ENCODE data around the gene PHF12. TPM values are rescaled to one million over a fixed set of nuclear protein-coding genes. Genes with fewer than 3 reads are reported as not detected.
"Not testable (repeated sequence)": the region's sequence is repeated elsewhere in the genome, so short reads cannot be mapped to it uniquely, and the experiment has no call there.

PHF12 gene
- total RNA-seq, 1 donor from 2014 or later, result 42.8 TPM

- intact Hi-C loops (cut with DNase I), result no loop called here
- ATAC-seq, result no peak
Observed at GRCh38 chr17:28911411-28912045, 39.8 kb downstream of the PHF12 start.

DNA sequence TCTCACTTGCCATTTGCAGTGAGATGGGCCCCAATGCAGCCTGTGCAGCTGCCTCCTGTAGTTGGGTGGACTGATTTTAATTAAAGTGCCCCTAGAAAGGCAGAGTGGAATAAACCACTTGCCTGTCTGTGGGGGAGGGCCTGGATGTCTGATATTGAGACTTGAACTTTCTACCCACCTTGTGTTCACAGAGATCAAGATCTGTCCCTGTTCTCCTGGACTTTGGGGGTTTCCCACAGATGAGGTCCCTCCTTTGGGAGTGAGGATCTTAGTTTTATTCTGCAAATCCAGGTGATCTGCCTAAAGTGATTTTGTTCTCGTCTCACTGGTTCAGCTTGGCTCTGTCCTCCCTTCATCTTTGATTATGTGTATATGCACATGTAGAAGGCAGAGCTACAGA lies 40.8 kb downstream of the PHF12 start:
- no peak for ATAC-seq
- intact Hi-C loops (cut with DNase I), result no loop called here
- DNase-seq (ENCODE audit: low spot score), result no peak

More at GRCh38 chr17:28911411-28912045, 39.8 kb downstream of the PHF12 start:
- DNase-seq (ENCODE audit: low spot score), result no peak

DNA sequence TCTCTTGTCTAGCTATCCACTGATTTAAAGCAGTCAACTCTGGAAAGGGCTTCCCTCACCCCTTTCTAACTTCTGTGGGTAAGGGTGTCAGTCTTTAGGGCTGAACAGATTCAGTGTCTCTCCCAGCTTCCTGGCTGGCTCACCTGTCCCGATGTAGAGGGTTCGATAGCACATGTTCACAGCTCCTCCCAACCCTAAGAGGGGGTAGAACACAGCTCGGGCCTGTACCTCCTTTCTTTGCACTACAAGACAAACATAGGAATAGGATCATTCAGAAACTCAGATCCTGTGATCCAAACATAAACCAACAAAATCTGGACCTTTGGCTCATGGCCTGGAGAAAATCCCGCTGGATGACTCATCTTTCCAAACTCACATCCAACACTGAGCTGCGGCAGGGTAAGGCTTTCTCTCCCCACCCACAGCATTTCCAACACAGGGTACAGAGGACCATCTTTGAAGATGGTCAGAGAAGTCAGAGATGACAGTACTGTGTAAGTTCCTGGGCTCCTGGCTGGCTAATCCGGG lies 42.6 kb downstream of the PHF12 start:
- ATAC-seq, result peak; percentile 84

DNA sequence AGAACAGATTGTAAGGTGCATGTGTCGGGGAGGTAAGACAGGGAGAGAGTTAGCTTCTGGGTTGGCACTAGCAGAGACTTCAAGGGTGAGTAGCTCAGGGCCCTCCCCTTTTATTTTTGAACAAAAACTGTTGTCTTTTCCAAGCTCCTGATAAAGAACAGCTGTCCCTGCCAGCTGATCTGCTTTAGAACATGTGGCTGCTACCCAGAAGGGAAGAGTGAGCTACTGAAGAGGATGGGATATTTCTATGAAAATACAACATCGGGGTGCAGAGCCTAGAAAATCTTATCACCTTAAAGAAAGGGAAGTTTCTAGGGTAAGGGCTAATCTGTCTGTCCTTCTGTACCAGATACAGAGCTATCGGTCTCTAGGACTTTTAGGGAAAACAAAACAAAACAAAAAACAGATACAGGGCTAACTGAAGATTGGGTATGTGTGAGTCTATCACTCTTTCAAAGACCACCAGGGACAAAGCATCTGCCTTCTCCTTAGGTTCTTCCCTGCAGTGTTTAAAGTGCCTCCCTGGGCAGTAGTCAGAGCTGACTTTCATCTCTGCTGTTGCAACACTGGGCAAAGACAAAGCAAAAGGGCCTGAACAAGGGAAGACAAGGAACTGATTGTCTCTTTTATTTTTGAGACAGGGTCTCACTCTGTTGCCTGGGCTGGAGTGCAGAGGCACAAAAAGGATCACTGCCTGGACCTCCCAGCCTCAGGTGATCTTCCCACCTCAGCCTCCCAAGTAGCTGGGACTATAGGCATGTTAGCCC lies 43.4 kb downstream of the PHF12 start:
- ATAC-seq (peak; percentile 34), DNase-seq (ENCODE audit: low spot score) (no peak)
- intact Hi-C loops (cut with DNase I), result loop anchor here (5.0 kb wide), 1 partner anchor 146 kb away; no protein-coding TSS in a partner anchor

More for the DNA sequence above, 42.6 kb downstream of the PHF12 start:
- intact Hi-C loops (cut with DNase I), result loop anchor here (5.0 kb wide), 1 partner anchor 146 kb away; no protein-coding TSS in a partner anchor
- DNase-seq (ENCODE audit: low spot score), result peak; percentile 71

- ATAC-seq, result no peak
- peak; percentile 50 for DNase-seq (ENCODE audit: low spot score)
- intact Hi-C loops (cut with DNase I), result loop anchor here (5.0 kb wide), 1 partner anchor 145 kb away; no protein-coding TSS in a partner anchor
Observed at GRCh38 chr17:28906706-28907438, 44.4 kb downstream of the PHF12 start.

- intact Hi-C loops (cut with DNase I), result loop anchor here (5.0 kb wide), 1 partner anchor 144 kb away; no protein-coding TSS in a partner anchor
Observed at GRCh38 chr17:28906276-28906675, 45.0 kb downstream of the PHF12 start.

DNA sequence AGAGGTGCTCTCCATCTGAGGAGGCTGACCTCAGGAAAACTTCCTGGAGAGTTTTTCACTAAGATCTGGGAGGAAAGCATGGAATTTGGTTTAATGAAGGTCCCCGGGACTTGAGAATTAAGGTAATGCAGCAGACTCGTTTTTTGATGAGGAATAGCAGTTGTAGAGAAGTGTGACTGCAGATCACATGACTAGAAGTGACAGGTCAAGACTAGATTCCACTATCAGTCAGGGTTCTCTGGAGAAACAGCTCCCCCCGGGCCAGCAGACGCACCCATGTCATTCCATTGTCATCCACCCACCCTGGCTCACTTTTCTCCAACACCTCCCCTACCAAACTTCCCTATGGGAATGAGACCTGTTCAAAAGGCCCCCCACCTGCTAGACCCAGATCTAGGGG lies 46.5 kb downstream of the PHF12 start:
- DNase-seq (ENCODE audit: low spot score) (peak; percentile 36), ATAC-seq (no peak)
- intact Hi-C loops (cut with DNase I), result loop anchor here (5.0 kb wide), 1 partner anchor 142 kb away; no protein-coding TSS in a partner anchor

More at GRCh38 chr17:28906276-28906675, 45.0 kb downstream of the PHF12 start:
- ATAC-seq (no peak), DNase-seq (ENCODE audit: low spot score) (peak; percentile 60)

GRCh38 chr17:28903546-28903841 lies 47.8 kb downstream of the PHF12 start:
- intact Hi-C loops (cut with DNase I), result not testable (repeated sequence)

GRCh38 chr17:28902819-28903545 lies 48.3 kb downstream of the PHF12 start, which contains the start of gene DHRS13:
TSS of gene DHRS13 (minus strand) at chr17:28903079. CDS start at chr17:28902944, 135 bp downstream.
- intact Hi-C loops (cut with DNase I), result no loop called here
- DNase-seq (ENCODE audit: low spot score) (peak; percentile 87), ATAC-seq (peak; percentile 86)

More at GRCh38 chr17:28903546-28903841, 47.8 kb downstream of the PHF12 start:
- not testable (repeated sequence) for DNase-seq (ENCODE audit: low spot score); ATAC-seq

- intact Hi-C loops (cut with DNase I), result no loop called here
- peak; percentile 64 for DNase-seq (ENCODE audit: low spot score)
- ATAC-seq, result peak; percentile 12
Observed at GRCh38 chr17:28901866-28902818, 49.2 kb downstream of the PHF12 start.

GRCh38 chr17:28900986-28901726 lies 50.2 kb downstream of the PHF12 start:
- ATAC-seq (no peak), DNase-seq (ENCODE audit: low spot score) (peak; percentile 55)
- intact Hi-C loops (cut with DNase I), result no loop called here

DNA sequence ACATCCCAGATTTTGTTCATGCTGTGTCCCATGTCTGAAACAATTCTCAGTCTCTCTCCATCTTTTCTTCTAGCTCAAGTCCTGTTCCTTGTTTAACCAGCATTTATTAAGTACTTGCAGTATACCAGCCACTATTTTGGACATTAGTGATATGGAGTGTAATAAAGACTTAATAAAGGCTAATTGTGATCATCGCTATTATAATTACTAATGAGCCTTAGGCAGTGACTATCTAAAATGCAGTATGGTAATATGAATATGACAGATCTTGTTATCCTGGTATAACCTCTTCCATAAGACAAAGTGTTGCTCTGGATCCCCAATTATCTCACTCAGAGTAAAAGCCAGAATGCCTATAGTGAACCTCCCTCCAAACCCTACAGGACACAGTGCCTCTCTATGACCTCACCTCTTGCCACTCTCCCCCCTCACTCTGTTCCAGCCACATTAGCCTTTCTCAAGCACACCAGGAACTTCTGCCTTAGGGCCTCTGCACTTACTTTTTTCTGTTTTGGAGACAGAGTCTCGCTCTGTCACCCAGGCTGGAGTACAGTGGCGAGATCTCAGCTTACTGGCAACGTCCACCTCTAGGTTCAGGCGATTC lies 52.0 kb downstream of the PHF12 start:
- ATAC-seq, result no peak
- intact Hi-C loops (cut with DNase I), result no loop called here

DNA sequence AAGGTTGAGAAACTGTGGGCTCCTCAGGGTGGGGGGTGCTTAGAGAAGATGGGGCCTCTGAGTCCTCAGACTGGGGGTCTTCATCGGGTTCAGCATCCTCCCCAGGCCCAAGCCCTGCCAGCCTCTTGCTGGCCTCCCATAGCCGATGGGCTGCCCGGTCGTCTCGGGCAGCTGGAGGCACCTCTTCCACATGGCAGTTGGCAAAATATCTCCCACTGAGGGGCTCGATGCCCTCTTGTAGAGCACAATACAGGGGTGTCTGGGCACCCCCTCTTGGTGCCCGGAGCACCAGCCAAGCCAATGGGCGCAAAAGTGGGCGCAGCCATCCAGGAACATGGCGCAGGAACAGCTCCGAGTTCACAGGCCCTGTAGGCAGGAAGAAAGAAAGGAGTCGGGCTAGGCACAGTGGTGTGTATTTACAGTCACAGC lies 52.8 kb downstream of the PHF12 start:
- intact Hi-C loops (cut with DNase I), result no loop called here
- DNase-seq (ENCODE audit: low spot score) (no peak), ATAC-seq (no peak)

More for the DNA sequence above, 52.0 kb downstream of the PHF12 start:
- DNase-seq (ENCODE audit: low spot score), result no peak

GRCh38 chr17:28897769-28898526 lies 53.4 kb downstream of the PHF12 start:
- DNase-seq (ENCODE audit: low spot score) (no peak), ATAC-seq (no peak)
- intact Hi-C loops (cut with DNase I), result no loop called here

DNA sequence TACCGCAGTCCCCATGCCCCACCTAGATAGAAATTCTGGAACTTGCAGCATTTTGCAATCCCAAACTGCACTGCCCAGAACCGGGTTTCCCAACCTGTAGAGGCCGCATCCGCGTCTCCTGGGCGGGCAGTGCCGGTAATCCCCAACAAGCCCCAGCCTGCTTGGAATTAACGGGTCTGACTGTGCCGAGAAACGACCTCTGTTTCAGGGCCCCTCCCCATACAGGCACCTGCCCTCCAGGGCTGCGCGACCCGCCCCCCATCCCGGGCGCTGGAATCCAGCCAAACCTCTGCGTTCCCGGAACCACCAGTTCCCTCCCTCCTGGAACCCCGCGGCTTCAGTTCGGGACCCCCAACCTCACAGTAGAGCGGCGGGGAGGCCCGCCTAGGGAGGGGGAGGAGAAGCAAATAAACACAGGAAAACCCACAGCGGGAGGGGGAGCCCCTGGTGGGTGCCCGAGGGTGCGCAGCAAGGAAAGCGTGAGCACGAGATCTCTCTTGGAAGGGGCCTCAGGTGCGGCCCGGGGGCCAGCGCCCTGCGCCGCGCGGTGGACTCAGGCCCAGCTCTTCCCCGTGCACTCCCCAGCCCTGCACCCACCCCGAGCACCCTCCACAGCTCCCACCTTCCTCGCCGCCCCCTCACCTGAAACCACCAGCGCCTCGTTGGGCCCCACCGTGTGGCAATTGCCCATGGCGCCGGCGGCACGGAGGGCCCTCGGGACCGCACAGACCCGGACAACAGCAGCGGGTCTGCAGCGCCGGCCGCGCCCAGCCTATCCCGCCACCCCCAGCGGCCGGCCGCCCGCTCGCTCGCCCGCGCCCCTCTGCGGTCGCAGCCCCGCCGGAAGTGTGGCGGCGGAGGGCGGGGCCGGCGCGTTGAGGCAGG lies 54.2 kb downstream of the PHF12 start, which contains the start of gene FLOT2:
Gene FLOT2 (minus strand): TSS at position 850 of the 885 bp plus-strand sequence. CDS start 159 bp downstream, at position 691.
- intact Hi-C loops (cut with DNase I), result no loop called here
- DNase-seq (ENCODE audit: low spot score), result peak; percentile 82

More for the DNA sequence above, 54.2 kb downstream of the PHF12 start, which contains the start of gene FLOT2:
- ATAC-seq, result peak; percentile 87

Data from sciatic nerve (tissue), 2 donors.